Lower leg skin (tissue), 3 donors: ENCODE data around the gene KIF1A.

ENCODE experiments used
- CTCF ChIP-seq, 3 donors: fragments of 450-650 bp; IDR thresholded peaks; one replicate each; pipeline ENCODE4 v1.5.1; 2016; ENCODE audit warnings: antibody characterized with exemption in 3 of 3, mild to moderate bottlenecking in 3 of 3, moderate library complexity in 2 of 3
- POLR2A ChIP-seq, 2 donors: fragments of 450-650 bp; IDR thresholded peaks; one replicate each; pipeline ENCODE4 v1.6.1; 2016 to 2017; ENCODE audit warnings: antibody characterized with exemption in 2 of 2, mild to moderate bottlenecking in 1 of 2, moderate library complexity in 1 of 2

GRCh38 chr2:240721596-240722180 is 98.3 kb downstream of the KIF1A start:
- TF ChIP-seq CTCF (IDR thresholded peaks at IDR 0.05) (no peak), POLR2A (IDR thresholded peaks at IDR 0.05) (no peak)
